Cardiac muscle cell (in vitro differentiated cells and primary cell): ENCODE measurements around the gene CYB561A3. TPM values are rescaled to one million over a fixed set of nuclear protein-coding genes. Genes with fewer than 3 reads are reported as not detected.
"Not testable (repeated sequence)": the region's sequence is repeated elsewhere in the genome, so short reads cannot be mapped to it uniquely, and the experiment has no call there.

Source experiments
- DNase-seq, 2 donors: peaks; one replicate each; pipeline versions ENCODE4 v3.0.0 to v3.0.0-alpha.2; 2010 to 2017; ENCODE audit warnings: low read depth in 1 of 2, low spot score in 1 of 2
- H3K27ac ChIP-seq: fragments of 200-600 bp; sonication (generic); 2 replicates; pipeline ENCODE4 v1.5.1; 2016
- H3K27me3 ChIP-seq: fragments of 200-600 bp; sonication (generic); 2 replicates; pipeline ENCODE4 v1.6.0; 2016; ENCODE audit warnings: control low read depth
- H3K36me3 ChIP-seq: fragments of 200-600 bp; sonication (generic); 2 replicates; pipeline ENCODE4 v1.5.1; 2016; ENCODE audit warnings: control low read depth
- H3K4me1 ChIP-seq: fragments of 200-600 bp; sonication (generic); 2 replicates; pipeline ENCODE4 v1.8.1; 2017; ENCODE audit warnings: low read depth, mild to moderate bottlenecking, mixed run types
- H3K4me3 ChIP-seq: fragments of 200-600 bp; sonication (generic); 2 replicates; pipeline ENCODE4 v1.5.1; 2016; ENCODE audit warnings: mild to moderate bottlenecking
- H3K9me3 ChIP-seq: fragments of 200-600 bp; sonication (generic); 2 replicates; pipeline ENCODE4 v1.5.1; 2017; ENCODE audit warnings: low read depth, mild to moderate bottlenecking, control low read depth
- CTCF ChIP-seq: IDR thresholded peaks from 2 replicates; pipeline ENCODE4 v1.5.1; 2012; ENCODE audit warnings: low read depth, mild to moderate bottlenecking, low read length
- polyA plus RNA-seq: library from polyadenylated mRNA; unstranded; fragments of >200 nt; fragmentation: Nextera tagmentation; extraction: Ambion mirVana; gene quantifications from 2 replicates; pipeline ENCODE4 v1.2.1, GENCODE V29; 2016
- total RNA-seq: library from RNA; depleted of rRNA; stranded (reverse); fragments of >200 nt; gene quantifications from 2 replicates; pipeline ENCODE4 v1.2.3, GENCODE V29; 2016

The CYB561A3 gene
- total and polyA plus RNA-seq, 2 experiments from 2014 or later: 12.6 to 13.5 TPM

GRCh38 chr11:61384271-61385242 lies 22.9 kb upstream of the CYB561A3 start:
- no peaks in the 10 kb centered on the region for H3K36me3 ChIP-seq
- H3K9me3 ChIP-seq: no peaks in the 10 kb centered on the region
- no peak overlapping the region for H3K4me3 ChIP-seq
- peak; percentile 50 for TF ChIP-seq CTCF
- peak; percentile 14 to 68 for DNase-seq
- H3K27ac ChIP-seq: no peak overlapping the region
- no peaks in the 10 kb centered on the region for H3K4me1 ChIP-seq
- no peaks in the 10 kb centered on the region for H3K27me3 ChIP-seq

- H3K4me1 ChIP-seq, DNase-seq, H3K36me3 ChIP-seq, H3K4me3 ChIP-seq, H3K27me3 ChIP-seq, H3K9me3 ChIP-seq, H3K27ac ChIP-seq: not testable (repeated sequence)
These were observed 22.2 kb upstream of the CYB561A3 start for GRCh38 chr11:61383859-61384258.

- H3K4me3 ChIP-seq: no peak overlapping the region
- TF ChIP-seq CTCF: no peak
- H3K4me1 ChIP-seq: no peaks in the 10 kb centered on the region
- H3K9me3 ChIP-seq: no peaks in the 10 kb centered on the region
- no peak overlapping the region for H3K27ac ChIP-seq
- no peaks in the 10 kb centered on the region for H3K27me3 ChIP-seq
- no peak for DNase-seq
- peaks cover 5% of the 10 kb centered on the region for H3K36me3 ChIP-seq
These were observed 19.2 kb upstream of the CYB561A3 start for GRCh38 chr11:61380884-61381283.

GRCh38 chr11:61378713-61379313 lies 17.1 kb upstream of the CYB561A3 start:
- peaks cover 5% of the 10 kb centered on the region for H3K36me3 ChIP-seq
- H3K27ac ChIP-seq: no peak overlapping the region
- H3K4me3 ChIP-seq: no peak overlapping the region
- H3K9me3 ChIP-seq: no peaks in the 10 kb centered on the region
- peak in 1 of 2 donors; percentile 97 for DNase-seq
- no peaks in the 10 kb centered on the region for H3K4me1 ChIP-seq
- no peaks in the 10 kb centered on the region for H3K27me3 ChIP-seq
- TF ChIP-seq CTCF: no peak

GRCh38 chr11:61377461-61378160 lies 15.9 kb upstream of the CYB561A3 start:
- DNase-seq: no peak
- H3K27me3 ChIP-seq: no peaks in the 10 kb centered on the region
- no peak for TF ChIP-seq CTCF
- H3K9me3 ChIP-seq: no peaks in the 10 kb centered on the region
- H3K4me1 ChIP-seq: no peaks in the 10 kb centered on the region
- no peak overlapping the region for H3K4me3 ChIP-seq
- H3K36me3 ChIP-seq: peaks cover 5% of the 10 kb centered on the region
- no peak overlapping the region for H3K27ac ChIP-seq
